ENCODE measurements around the gene SNX10.

SNX10 gene

DNA sequence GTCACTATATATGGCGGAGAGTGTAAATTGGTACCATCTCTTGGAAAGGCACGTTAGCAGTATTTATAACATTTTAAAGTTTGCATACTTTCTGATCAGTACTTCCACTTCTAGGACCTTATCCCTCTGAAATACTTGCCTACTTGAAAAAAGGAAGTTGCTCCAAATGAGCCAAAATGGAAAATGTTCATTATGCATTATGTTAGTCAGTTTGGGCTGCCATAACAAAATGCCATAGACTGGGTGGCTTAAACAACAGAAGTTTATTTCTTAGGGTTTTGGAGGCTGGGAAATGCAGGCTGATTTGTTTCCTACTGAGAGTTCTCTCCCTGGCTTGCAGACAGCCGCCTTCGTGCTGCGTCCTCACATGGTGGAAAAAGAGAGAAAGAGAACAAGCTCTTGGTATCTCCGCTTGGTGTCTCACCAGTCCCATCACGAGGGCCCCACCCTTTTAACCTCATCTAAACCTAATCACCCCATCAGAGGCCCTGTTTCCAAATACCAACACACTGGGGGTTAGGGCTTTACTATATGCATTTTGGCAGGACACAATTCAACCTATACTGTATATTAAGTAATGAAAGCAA is 6.9 kb downstream of the SNX10 start:
- no peak for DNase-seq (ENCODE audit: low spot score)

DNA sequence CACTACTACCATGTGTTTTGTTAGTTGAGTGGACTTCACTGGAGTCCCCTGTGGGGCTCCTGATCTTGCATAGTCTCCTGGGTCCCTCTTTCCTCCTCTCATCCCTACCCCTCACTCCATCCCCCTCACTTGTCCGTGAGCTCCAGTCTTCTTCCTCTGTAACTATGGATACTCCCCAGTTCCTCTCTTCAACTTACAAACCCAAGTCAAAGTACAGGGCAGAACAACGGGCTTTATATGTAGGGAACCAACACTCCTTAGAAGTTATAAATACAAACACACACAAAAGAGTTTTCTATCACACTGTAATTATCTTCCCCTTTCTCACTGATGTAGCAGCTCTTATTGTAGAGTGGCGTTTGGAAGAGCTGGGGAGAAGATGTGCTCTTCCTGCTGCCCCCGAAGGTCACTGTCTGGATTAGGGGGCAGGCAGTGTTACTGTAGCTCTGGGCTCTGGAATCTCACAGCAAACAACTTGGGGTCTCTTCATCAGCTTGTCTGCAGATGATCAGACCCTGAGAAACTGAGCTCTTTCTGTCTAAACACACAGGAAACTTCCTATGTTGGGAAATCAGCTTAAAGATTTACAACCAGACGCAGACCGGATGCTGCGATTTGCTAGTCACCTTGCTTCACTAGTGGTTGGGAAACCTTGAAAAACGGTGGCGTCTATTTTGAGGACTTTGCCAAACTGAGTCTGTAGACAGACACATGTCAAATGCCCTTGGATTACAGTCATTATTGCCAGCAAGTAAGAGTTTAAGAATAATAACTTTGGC is 13.6 kb downstream of the SNX10 start:
- DNase-seq (ENCODE audit: low spot score): no peak

DNA sequence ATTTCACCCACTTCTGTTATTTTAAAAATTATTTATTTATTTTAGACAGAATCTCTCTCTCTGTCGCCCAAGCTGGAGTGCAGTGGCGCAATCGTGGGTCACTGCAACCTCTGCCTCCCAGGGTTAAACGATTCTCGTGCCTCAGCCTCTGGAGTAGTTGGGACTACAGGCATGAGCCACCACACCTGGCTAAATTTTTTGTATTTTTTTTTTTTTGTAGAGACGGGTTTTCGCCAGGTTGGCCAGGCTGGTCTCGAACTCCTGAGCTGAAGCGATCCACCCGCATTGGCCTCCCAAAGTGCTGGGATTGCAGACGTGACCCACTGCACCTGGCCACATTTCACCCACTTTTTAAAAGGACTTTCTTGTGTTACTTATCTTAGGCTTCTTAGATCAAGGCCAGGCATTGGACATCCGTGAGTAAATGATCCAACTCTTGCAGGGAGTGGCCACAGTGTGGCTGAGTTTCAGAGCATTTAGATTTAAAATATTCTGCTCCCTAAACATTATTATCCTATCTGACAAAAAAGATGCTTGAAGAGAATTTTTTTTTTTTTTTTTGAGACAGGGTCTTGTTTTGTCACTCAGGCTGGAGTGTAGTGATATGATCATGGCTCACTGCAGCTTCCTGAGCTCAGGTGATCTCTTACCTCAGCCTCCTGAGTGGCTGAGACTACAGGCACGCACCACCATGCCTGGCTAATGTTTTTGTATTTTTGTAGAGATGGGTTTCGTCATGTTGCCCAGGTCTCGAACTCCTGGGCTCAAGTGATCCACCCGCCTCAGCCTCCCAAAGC is 14.4 kb downstream of the SNX10 start:
- DNase-seq (ENCODE audit: low spot score): no peak

DNA sequence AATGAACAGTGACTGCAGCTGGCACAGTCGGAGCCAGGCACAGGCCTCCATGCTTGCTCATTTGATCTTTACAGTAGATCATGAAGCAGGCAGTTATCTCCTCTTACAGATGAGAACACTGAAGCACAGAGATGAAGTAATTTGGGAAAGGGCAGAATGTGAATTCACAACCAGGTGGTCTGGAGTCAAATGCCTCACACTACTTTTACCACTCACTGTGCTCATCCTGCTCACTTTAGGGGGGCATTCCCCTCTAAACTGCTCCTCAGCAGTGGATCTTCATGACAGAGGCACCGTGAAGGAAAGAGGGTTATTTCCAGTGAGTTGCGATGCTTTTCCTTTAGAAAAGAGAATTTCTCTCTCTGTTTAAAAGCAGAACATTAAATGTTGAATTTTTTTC is 15.1 kb downstream of the SNX10 start:
- DNase-seq (ENCODE audit: low spot score): no peak

DNA sequence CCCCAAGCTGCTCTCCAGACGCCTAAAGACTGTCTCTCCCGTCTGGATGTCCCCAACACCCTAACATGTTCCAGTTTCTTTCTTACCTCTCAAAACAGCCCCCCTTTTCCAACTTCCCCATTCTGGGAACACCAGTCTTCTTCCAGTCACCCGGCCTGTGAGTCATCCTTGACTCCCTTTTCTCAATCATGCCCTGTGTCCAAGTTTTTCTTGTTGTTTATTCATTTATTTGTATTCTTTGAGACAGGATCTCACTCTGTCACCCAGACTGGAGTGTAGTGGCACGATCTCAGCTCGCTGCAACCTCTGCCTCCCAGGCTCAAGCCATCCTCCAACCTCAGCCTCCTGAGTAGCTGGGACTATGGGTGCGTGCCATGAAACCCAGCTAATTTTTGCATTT is 15.6 kb downstream of the SNX10 start:
- DNase-seq (ENCODE audit: low spot score): peak; percentile 10

DNA sequence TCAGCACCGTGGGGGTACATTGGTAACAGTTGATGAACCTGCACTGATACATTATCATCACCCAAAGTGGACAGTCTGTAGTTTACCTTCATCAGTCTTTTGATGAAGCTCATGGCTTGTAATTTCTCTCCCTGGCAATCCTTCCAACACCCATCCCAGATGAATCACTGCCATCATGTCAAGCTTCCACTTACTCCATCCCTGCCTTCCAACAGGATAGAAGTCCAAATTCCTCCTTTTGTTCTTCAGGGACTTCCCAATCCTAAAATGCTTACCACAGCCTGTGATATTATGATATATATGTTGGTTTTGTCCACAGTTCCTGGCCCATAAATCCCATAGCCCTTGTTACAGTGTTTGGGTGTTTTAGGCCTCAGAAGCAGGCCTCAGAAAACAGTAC is 16.1 kb downstream of the SNX10 start:
- no peak for DNase-seq (ENCODE audit: low spot score)

DNA sequence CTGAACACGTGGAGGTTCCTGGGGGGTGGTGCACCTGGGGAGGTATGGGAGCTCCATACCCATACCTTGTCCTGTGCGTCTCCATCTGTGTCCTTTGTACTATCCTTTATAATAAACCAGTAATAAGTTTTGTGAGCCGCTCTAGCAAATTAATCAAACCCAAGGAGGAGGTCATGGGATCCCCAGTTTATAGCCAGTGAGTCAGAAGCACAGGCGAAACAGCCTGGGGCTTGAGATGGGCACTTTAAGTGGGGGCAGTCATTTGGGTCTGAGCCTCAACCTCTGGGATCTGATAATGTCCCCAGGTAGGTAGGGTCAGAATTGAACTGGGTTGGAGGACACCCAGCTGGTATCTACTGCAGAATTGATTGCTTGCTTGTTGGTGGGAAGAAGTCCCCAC is 16.9 kb downstream of the SNX10 start:
- no peak for DNase-seq (ENCODE audit: low spot score)

DNA sequence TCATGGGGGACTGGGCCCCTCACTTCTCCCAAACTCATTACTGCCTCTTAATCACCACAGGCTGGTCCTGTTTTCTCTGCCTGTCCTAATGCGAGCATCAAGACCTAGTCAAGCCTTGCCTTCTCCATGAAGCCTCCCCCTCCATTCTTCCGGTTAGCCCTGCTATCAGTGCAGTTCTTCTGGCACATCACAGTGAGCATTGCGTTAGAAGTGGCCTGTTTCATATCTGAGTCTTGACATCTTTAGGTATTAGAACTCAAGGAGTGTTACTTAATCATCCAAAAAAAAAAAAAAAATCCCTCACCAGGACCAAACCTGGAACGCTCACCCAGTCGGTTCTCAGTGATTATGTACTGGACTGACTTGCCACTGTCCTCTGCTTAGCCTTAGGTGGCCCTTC is 17.4 kb downstream of the SNX10 start:
- no peak for DNase-seq (ENCODE audit: low spot score)

DNA sequence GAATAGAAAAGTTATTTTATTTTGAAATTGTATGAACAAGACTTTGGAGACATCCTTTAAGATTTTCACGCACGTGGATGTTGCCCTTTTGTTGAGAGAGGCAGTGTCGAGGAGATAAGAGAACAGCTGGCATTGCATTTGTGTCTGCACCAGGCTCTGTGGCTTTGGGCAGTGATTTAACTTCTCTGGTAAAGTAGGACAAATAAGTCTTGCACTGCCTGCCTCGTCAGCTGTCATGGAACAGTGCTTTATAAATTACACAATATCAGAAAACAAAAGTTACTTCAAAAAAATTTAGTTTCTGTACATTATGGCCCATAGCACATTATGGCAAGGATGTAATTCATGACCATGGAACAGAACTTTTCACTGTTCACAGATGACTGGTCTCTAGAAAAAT is 20.1 kb downstream of the SNX10 start:
- no peak for DNase-seq (ENCODE audit: low spot score)

DNA sequence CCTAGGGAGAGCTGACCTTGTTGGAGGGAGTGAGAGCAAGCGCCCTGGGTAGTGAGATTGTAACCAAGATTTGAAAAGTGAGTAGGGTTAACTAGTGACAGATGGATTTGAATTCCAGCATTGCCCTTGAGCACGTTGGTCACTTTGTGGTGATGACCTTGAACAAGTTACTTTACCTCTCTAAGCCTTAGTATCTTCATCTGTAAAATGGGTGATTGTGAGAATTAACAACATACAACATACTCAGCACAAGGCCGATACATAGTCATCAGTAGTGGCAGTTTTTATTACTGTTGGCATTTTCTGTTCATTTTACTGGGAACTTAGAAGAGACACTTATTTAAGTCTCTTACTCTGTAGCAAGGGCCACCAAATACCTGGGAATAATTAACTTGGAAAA is 25.5 kb downstream of the SNX10 start:
- DNase-seq (ENCODE audit: low spot score): no peak

DNA sequence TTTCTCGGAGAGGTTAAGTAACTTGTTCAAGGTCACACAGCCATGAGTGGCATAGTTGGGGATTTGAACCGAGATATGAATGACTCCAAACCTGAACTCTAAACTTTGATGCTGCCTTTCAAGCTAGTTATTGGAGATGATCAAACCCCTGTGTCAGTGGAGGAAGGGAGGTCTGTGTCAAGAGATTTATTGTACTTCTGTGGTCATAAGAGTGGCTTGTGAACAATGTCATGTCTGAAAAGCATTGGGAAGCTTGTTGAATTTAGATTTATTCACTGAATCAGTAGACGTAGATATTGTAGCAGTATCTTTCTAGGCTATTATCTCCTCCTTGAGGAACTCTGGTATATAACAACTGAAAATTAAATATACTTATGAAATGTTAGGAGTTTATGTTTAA is 27.3 kb downstream of the SNX10 start:
- DNase-seq (ENCODE audit: low spot score): no peak

DNA sequence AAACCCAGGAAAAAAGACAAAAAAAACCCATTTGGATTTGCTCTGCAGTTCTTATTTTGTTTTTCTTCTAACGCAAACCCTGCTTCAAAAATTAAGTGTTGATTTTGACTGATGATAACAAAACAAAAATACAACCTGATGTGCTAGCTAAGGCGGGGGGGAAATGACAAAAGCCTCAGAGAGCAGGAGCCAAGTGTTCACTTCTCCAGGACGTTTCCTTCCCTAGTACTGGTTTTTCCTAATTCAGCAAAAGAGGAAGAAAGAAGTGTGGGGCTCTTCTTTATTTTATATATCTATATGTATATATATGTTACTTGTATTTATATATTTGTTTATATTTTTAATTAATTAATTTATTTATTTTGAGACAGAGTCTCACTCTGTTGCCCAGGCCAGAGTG is 28.0 kb downstream of the SNX10 start:
- no peak for DNase-seq (ENCODE audit: low spot score)

DNA sequence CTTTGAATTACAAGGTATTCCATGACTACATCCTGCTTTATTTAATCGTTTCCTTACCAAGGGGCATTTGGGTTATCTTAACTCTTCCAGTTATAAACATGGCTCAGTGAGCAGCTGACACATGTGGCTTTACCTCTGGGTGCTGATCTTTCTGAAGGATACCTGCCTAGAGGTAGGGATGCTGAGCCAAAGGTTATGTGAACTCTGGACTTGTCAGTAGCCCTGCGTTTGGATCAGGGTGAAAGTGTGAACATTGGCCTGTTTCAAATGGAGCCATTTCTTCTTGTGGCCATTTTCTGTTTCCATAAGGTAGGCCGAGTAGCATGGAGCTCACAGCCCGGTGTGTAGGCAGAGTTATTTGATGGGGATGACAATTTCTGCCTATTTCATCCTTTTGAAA is 29.2 kb downstream of the SNX10 start:
- no peak for DNase-seq (ENCODE audit: low spot score)

DNA sequence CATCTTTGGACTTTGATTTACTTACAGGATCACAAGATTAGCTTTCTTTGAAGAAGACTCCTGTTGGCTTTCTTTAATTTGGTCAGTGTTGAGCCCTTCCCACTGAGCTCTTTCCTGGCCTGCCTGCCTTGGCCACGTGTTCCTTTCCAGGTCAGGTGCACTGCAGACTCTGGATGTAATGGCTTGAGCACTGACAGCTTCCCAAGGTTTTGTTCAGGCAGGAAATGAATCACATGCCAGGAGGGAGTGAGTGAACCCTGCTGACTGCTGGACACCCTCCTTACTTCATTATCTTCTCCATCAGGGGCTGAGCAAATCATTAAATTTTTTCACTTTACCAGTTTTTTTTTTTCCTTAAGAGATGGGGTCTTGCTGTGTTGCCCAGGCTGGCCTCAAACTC is 29.8 kb downstream of the SNX10 start:
- no peak for DNase-seq (ENCODE audit: low spot score)

DNA sequence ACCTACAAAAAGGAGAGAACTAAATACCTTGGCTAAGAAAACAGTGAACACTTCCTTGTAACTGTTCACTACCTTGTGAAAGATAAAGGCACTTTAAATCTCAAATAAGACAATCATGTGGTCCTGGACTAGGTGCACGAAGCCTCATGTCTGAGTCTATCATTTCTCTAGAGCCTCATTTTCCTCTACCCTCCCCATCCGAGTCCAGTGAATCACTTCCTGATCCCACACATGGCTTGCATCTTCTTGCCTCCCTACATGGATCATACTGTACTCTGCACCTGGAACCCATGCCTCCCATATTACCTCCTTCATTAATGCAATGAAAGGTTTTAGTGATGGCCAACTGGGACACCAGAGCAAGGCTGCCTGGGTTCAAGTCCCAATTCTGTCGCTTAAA is 34.5 kb downstream of the SNX10 start:
- DNase-seq (ENCODE audit: low spot score): no peak

DNA sequence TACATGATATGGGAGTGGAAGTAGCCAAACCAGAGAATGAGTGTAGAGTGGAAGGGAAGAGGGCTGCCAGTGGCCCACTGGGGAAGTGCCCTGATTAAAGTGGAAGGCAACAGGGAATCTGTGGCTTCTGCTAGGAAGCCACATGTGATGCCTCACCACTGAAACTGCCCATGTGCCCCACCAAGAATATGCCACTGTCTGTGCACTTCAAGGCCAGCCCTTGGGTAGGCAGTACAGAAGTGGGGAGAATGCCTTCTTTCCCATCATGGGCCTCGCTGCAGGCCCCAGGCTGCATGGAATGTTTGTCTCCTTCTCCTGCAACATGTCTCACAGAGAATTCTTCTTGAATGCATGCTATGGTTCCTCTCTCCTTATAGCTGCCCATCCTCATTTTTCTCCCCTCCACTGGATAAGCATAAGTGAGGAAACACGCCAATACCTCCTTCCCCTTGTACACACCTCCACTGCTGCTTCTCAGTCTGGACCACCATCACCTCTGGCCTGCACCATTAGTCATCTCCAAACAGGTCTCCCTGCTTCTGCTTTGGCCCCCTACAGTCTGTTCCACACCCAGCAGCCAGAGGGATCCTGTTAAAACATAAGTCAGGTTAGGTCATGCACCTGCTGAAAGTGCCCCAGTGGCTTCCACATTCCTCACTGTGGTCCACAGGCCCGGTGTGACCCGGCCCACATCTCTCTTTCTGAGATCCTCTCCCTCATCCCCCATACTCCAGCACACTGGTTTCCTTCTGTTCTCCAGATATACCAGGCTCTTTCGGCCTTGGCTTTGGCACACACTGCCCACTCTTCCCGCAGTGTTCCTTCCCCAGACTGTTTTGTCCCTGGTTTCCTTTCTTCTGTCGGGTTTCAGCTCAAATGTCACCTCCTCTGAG is 37.1 kb downstream of the SNX10 start:
- DNase-seq (ENCODE audit: low spot score): no peak

DNA sequence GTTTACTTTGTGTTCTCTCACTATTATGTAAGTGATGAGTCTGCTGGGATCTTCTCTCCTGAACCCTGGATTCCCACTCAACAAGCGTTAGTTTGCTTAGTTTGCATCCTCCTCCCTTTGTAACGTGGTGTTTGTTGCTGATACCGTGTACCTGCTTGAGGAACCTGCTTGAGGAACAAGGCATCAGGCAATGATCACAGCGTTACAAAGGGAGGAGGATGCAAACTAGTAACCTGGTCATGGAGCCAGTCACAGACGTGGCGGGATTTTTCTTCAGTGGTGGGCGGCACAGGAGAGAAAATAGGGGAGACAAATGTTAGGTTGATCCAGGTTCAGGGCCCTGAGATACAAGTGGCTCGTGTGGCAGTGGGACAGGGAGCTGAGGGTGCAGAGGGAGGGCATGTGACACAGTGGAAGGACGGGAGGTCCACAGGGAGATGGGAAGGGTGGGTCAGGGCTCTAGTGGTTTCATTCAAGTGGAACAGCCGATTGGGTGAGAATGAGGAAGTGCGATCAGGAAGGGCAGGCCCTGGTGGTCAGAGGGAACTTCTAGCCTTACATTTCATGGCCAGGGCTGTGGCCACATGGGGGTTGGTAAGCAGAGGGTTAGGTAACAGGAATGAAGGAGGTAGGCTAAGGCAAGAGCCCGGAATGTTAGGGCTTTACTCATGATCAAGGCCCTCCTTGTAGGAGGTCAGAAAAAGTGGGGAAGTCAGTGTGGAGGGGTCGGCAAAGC is 38.0 kb downstream of the SNX10 start:
- no peak for DNase-seq (ENCODE audit: low spot score)

DNA sequence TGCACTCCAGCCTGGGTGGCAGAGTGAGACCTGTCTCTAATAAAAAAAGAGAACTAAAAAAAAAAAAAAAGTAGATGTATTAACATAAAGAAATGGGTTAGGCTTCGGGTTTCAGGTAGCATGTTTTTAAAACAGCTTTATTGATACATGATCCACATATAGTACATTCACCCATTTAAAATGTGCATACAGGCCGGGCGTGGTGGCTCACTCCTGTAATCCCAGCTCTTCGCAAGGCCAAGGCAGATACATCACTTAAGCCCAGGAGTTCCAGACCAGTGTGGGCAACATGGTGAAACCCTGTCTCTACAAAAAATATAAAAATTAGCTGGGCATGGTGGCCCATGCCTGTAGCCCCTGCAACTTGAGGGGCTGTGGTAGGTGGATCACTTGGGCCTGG is 39.5 kb downstream of the SNX10 start:
- DNase-seq (ENCODE audit: low spot score): no peak

DNA sequence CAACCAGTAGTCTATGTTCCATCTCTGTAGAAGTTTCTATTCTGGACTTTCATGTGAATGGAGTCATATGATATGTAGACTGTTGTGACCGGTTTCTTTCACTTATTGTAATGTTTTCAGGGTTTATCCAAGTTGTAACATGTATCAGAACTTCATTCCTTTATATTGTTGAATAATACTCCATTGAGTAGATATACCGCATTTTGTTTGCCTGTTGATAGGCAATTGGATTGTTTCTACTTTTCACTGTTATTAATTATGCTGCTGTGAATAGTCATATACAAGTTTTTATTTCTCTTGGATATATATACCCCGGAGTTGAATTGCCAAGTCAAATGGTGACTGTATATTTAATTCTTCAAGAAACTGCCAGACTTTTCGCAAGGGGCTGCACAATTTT is 40.1 kb downstream of the SNX10 start:
- DNase-seq (ENCODE audit: low spot score): no peak

DNA sequence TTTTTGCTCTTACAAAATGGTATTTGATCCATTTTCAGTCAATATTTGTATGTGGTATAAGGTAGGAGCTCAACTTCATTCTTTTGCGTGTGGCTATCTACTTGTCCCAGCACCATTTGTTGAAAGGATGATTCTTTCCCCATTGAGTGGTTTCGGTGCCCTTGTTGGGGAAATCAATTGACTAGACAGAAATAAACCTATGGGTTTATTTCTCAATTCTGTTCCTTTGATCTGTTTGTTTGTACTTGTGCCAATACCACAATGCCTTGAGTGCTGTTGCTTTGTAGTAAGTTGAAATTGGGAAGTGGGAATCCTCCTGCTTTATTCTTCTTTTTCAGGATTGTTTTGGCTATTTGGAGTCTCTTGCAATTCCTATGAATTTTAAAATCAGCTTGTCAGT is 41.0 kb downstream of the SNX10 start:
- no peak for DNase-seq (ENCODE audit: low spot score)

DNA sequence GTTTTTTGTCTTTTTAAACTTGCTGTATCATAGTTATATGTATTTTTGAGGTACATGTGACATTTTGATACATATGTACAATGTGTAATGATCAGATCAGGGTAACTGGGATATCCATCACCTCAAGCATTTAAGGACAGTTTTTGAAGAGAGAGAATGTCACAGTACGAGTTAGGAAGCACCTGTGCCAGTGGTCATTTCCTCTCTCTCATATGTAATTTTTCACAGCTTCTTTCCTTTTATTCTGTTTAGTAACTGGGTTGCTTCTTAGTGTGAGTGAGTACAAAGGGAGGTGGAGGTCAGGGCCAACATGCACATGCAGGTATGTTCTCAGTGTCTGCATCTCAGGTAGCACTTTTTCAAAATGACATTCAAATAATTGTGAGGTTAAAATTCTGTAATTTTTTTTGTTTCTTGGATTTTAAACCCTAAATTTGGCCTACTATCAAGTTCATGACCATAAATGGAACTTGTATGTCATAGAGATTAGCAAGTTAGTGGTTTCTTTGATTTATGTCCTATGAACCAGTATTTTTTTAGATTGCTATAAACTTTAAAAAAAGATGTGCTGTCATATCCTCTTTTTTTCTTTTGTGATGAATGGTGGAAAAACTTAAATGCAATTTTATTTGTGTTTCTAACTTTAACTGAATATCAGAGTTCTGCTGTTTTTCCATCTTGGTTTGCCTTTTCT is 42.7 kb downstream of the SNX10 start:
- DNase-seq (ENCODE audit: low spot score): no peak
